ENCODE measurements around the gene ARTN. TPM values are rescaled to one million over a fixed set of nuclear protein-coding genes. Genes with fewer than 3 reads are reported as not detected.

Gene ARTN
- total RNA-seq, 1 experiment from 2014 or later = 10.6 TPM

- H3K4me3 Mint-ChIP-seq = no peak overlapping the region
- Histone ChIP-seq H3K9ac (ENCODE audit: extremely low read depth, insufficient read length, low read length) (no peak overlapping the region), H3K4ac (ENCODE audit: low read depth, low read length) (no peak overlapping the region), H3K27me3 (ENCODE audit: insufficient read depth, low read length) (no peaks in the 10 kb centered on the region), H3K14ac (ENCODE audit: insufficient read depth, low read length) (no peak overlapping the region), H3K23ac (ENCODE audit: insufficient read length, low read depth, low read length) (no peak overlapping the region), H4K20me1 (ENCODE audit: control insufficient read depth, insufficient read depth, insufficient read length) (no peaks in the 10 kb centered on the region), H2AFZ (ENCODE audit: low read length) (no peak overlapping the region), H3K27ac (ENCODE audit: insufficient read length, low read depth, low read length) (no peak overlapping the region), H3K9me3 (ENCODE audit: control insufficient read depth, low read depth, low read length) (no peaks in the 10 kb centered on the region), H2BK12ac (ENCODE audit: insufficient read length, low read depth, low read length) (no peak overlapping the region), H3K4me1 (ENCODE audit: insufficient read depth, low read length) (no peaks in the 10 kb centered on the region), H3T11ph (ENCODE audit: low read length) (no peak overlapping the region), H2AK5ac (ENCODE audit: insufficient read length, low read length) (no peak overlapping the region), H3K79me2 (ENCODE audit: insufficient read depth, low read length) (no peaks in the 10 kb centered on the region; the same call in 1 of the 2 replicates), H4K8ac (replicated peaks; ENCODE audit: insufficient read length, low read depth, low read length) (no peak overlapping the region), H3K18ac (ENCODE audit: insufficient read length, low read depth, low read length) (no peak overlapping the region), H4K5ac (ENCODE audit: insufficient read length, low read depth, low read length) (no peak overlapping the region), H3K56ac (ENCODE audit: insufficient read length, low read depth, low read length) (no peak overlapping the region), H2BK5ac (ENCODE audit: insufficient read length, low read length) (no peak overlapping the region), H3K23me2 (ENCODE audit: insufficient read length, low read depth, low read length, poor library complexity, severe bottlenecking) (peaks cover 3% of the 10 kb centered on the region), H3K79me1 (ENCODE audit: insufficient read depth, low read depth, low read length, poor library complexity, severe bottlenecking) (no peaks in the 10 kb centered on the region), H4K91ac (ENCODE audit: insufficient read length, low read depth, low read length) (no peak overlapping the region), H2BK20ac (ENCODE audit: low read depth, low read length, poor library complexity, severe bottlenecking) (no peak overlapping the region), H2BK15ac (ENCODE audit: low read depth, low read length) (no peak overlapping the region), H2BK120ac (ENCODE audit: low read depth, low read length, poor library complexity, severe bottlenecking) (no peak overlapping the region), H3K4me2 (ENCODE audit: insufficient read depth, insufficient read length, low read length) (no peak overlapping the region)
- TF ChIP-seq CTCF (conservative IDR thresholded peaks at IDR 0.05) = no peak
- peaks cover 5 to 7% of the 10 kb centered on the region in 2 experiments for H3K4me1 Mint-ChIP-seq
- no CpG with 5 or more reads among the region's 4 CpGs for WGBS (ENCODE audit: extremely low coverage, insufficient read length, low lambda C conversion rate)
- H3K27ac Mint-ChIP-seq = no peak overlapping the region
- peaks cover 2% of the 10 kb centered on the region for H3K27me3 Mint-ChIP-seq (ENCODE audit: low read depth)
- H3K36me3 Mint-ChIP-seq (ENCODE audit: insufficient read depth in 1 of 3, low read depth in 3 of 3) = peaks cover 15 to 49% (median 42%) of the 10 kb centered on the region in 3 experiments; a peak in 6 of 7 replicates
- DNase-seq = no peak
- no peaks in the 10 kb centered on the region for H3K9me3 Mint-ChIP-seq
These were observed 52.5 kb downstream of the ARTN start for GRCh38 chr1:43985984-43986595.
